Stomach (tissue), 9 donors: ENCODE measurements around the gene CRY2. TPM values are rescaled to one million over a fixed set of nuclear protein-coding genes. Genes with fewer than 3 reads are reported as not detected.

Source experiments
- DNase-seq, 2 donors: peaks; one replicate each; pipeline versions ENCODE4 v3.0.0 to v3.0.0-alpha.2; 2013 to 2019
- H3K27ac ChIP-seq, 5 donors: fragments of 200-600 bp in 4 of 5; sonication (generic) in 4 of 5; one replicate each; pipeline ENCODE4 v1.5.1; 2013 to 2019; ENCODE audit warnings: mild to moderate bottlenecking in 1 of 5, moderate library complexity in 1 of 5
- H3K27me3 ChIP-seq, 3 donors: fragments of 200-600 bp; sonication (generic); one replicate each; pipeline ENCODE4 v1.5.1; 2017 to 2019; ENCODE audit warnings: mixed run types in 1 of 3
- H3K36me3 ChIP-seq, 4 donors: fragments of 200-600 bp; sonication (generic); 1 replicate in 3 of 4; 2 replicates in 1 of 4; pipeline ENCODE4 v1.5.1; 2016 to 2019
- H3K4me1 ChIP-seq, 4 donors: fragments of 200-600 bp; sonication (generic); one replicate each; pipeline ENCODE4 v1.5.1; 2016 to 2019
- H3K4me3 ChIP-seq, 4 donors: fragments of 200-600 bp; sonication (generic) in 3 of 4; one replicate each; pipeline ENCODE4 v1.5.1; 2016 to 2019; ENCODE audit warnings: mild to moderate bottlenecking in 1 of 4
- H3K9me3 ChIP-seq, 4 donors: fragments of 200-600 bp; sonication (generic); one replicate each; pipeline ENCODE4 v1.5.1; 2016 to 2019
- EP300 ChIP-seq: sonication (generic); formaldehyde crosslinking; IDR thresholded peaks from one replicate; pipeline ENCODE4 v1.6.1; 2017; ENCODE audit warnings: antibody characterized with exemption
- POLR2A ChIP-seq, 4 donors: fragments of 450-650 bp; IDR thresholded peaks; one replicate each; pipeline ENCODE4 v1.6.1; 2016; ENCODE audit warnings: antibody characterized with exemption in 4 of 4, control low read depth in 2 of 4, mild to moderate bottlenecking in 1 of 4, moderate library complexity in 1 of 4
- POLR2AphosphoS5 ChIP-seq, 3 donors: sonication (generic); formaldehyde crosslinking; IDR thresholded peaks; one replicate each; pipeline ENCODE4 v1.6.1; 2016; ENCODE audit warnings: antibody characterized with exemption in 3 of 3
- WGBS, 5 donors: extraction: QIAGEN DNeasy Blood & Tissue Kit in 3 of 5; methylation state at CpG; one replicate each; pipeline versions ENCODE4 v1.1.5 to v1.1.7; 2013 to 2018; 5-methylcytosine and 5-hydroxymethylcytosine counted together
- intact Hi-C: fragments of 100-400 bp; cut with DNase I; formaldehyde crosslinking; loops from one replicate; pipeline ENCODE4 v1.15.1; 2023; ENCODE audit warnings: low total_unique reads
- polyA plus RNA-seq, 3 donors: library from polyadenylated mRNA; stranded (reverse); fragments of 200-250 nt; gene quantifications; one replicate each; pipeline ENCODE4 v1.2.3, GENCODE V29; 2013
- total RNA-seq, 5 donors: library from RNA; depleted of rRNA; stranded (reverse); fragments of >200 nt; gene quantifications; one replicate each; pipeline versions ENCODE4 v1.1.0 to v1.2.3, GENCODE V29; 2014 to 2016
- TF ChIP-seq, protein P1 (sequence below), 7 experiments: fragments of 450-650 bp in 4 of 7; fragments of 200-600 bp in 3 of 7; sonication (generic) in 3 of 7; IDR thresholded peaks; one replicate each; pipeline ENCODE4 v1.5.1; 2016 to 2019; ENCODE audit warnings: antibody characterized with exemption in 7 of 7, control low read depth in 2 of 7, mild to moderate bottlenecking in 1 of 7
- donor health status: healthy with polysubstance abuse.
- donor health status: Bipolar disorder and iron deficiency.
- donor health status: healthy.

Gene CRY2
- total and polyA plus RNA-seq, 8 donors = 8.2 to 45.9 (median 27.2) TPM

DNA sequence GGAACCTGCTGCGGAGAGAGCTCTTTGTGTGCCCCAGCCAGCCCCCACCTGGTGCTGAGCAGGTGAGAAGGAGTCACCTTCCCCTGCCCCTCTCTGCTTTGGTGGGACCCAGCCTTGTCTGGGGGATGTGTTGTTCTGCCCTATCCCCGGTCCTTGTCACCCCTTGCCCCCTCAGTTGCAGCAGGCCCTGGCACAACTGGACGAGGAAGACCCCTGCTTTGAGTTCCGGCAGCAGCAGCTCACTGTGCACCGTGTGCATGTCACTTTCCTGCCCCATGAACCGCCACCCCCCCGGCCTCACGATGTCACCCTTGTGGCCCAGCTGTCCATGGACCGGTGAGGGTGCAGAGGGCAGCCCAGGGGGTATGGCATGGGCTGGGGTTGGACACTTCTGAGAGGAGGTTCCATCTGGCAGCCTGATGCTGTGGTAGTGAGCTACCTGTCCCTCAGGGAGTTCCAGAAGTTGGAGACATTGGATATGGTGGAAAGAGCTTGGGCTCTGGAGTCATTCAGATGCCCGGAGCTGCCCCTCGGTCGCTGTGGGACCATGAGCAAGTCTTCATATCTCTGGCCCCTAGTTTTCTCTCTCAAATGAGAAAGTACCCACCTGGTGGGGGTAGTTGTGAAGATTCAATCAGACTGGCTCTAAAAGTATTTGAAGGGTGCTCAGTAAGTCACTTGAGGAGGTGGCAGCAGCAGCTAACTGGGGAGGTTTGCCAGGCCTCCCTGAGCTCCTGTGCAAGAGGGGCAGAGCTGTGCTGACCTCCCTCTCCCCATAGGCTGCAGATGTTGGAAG is 79.5 kb downstream of the CRY2 start:
- intact Hi-C loops = no loop called here
- Histone ChIP-seq H3K4me1 (peaks cover 16 to 42% (median 39%) of the 10 kb centered on the region in 4 donors), H3K4me3 (no peak overlapping the region), H3K27me3 (peaks cover 0 to 38% (median 17%) of the 10 kb centered on the region in 3 donors), H3K9me3 (no peaks in the 10 kb centered on the region), H3K36me3 (peaks cover 0 to 9% (median 8%) of the 10 kb centered on the region in 4 donors), H3K27ac (no peak overlapping the region)
- no peak for DNase-seq
- TF ChIP-seq POLR2AphosphoS5 (IDR thresholded peaks at IDR 0.05) (no peak), POLR2A (IDR thresholded peaks at IDR 0.05) (no peak), EP300 (no peak)
- TF ChIP-seq, protein P1, sequence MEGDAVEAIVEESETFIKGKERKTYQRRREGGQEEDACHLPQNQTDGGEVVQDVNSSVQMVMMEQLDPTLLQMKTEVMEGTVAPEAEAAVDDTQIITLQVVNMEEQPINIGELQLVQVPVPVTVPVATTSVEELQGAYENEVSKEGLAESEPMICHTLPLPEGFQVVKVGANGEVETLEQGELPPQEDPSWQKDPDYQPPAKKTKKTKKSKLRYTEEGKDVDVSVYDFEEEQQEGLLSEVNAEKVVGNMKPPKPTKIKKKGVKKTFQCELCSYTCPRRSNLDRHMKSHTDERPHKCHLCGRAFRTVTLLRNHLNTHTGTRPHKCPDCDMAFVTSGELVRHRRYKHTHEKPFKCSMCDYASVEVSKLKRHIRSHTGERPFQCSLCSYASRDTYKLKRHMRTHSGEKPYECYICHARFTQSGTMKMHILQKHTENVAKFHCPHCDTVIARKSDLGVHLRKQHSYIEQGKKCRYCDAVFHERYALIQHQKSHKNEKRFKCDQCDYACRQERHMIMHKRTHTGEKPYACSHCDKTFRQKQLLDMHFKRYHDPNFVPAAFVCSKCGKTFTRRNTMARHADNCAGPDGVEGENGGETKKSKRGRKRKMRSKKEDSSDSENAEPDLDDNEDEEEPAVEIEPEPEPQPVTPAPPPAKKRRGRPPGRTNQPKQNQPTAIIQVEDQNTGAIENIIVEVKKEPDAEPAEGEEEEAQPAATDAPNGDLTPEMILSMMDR (IDR thresholded peaks at IDR 0.05) = no peak
- WGBS, 5 donors = 82 to 95% (median 93%) methylated on average over 8 to 12 of the region's 12 CpGs

DNA sequence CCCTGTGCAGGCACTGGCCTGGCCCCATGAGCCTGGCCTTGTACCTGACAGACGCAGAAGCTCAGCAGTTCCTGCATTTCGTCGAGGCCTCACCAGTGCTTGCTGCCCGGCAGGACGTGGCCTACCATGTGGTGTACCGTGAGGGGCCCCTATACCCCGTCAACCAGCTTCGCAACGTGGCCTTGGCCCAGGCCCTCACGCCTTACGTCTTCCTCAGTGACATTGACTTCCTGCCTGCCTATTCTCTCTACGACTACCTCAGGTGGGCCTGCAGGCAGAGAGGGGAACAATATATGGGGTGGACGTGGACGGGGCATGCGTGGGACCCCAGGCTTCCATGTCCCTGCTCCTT is 80.0 kb downstream of the CRY2 start:
- TF ChIP-seq, protein P1 (IDR thresholded peaks at IDR 0.05) = no peak
- TF ChIP-seq EP300 (no peak), POLR2A (IDR thresholded peaks at IDR 0.05) (no peak), POLR2AphosphoS5 (IDR thresholded peaks at IDR 0.05) (no peak)
- Histone ChIP-seq H3K4me1 (peaks cover 11 to 37% (median 33%) of the 10 kb centered on the region in 4 donors), H3K9me3 (no peaks in the 10 kb centered on the region), H3K36me3 (peaks cover 0 to 15% (median 13%) of the 10 kb centered on the region in 4 donors), H3K27ac (no peak overlapping the region), H3K4me3 (no peak overlapping the region), H3K27me3 (peaks cover 0 to 32% (median 11%) of the 10 kb centered on the region in 3 donors)
- WGBS, 5 donors = 67 to 77% (median 75%) methylated on average over 9 to 15 of the region's 15 CpGs
- intact Hi-C loops = no loop called here
- no peak for DNase-seq

DNA sequence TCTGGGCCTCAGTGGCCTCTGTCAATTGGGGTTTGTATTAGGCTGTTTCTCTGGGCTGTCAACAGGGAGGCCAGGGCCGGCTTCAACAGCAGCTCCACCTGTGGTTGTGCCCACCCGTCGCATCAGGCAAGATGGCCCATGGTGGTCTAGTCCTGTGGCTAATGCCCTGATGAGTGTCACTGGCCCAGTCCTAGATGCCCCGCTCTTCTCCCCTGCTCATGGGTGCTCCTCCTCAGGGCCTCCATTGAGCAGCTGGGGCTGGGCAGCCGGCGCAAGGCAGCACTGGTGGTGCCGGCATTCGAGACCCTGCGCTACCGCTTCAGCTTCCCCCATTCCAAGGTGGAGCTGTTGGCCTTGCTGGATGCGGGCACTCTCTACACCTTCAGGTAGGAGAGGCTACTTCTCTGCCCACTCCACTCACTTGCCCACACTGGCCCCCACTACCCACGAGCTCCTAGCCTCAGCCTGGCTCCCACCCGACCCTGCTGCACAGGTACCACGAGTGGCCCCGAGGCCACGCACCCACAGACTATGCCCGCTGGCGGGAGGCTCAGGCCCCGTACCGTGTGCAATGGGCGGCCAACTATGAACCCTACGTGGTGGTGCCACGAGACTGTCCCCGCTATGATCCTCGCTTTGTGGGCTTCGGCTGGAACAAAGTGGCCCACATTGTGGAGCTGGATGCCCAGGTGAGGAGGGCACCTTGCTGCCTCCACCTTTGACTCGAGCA is 80.6 kb downstream of the CRY2 start:
- Histone ChIP-seq H3K36me3 (peaks cover 0 to 20% (median 19%) of the 10 kb centered on the region in 4 donors), H3K27me3 (peaks cover 0 to 27% (median 5%) of the 10 kb centered on the region in 3 donors), H3K9me3 (no peaks in the 10 kb centered on the region), H3K4me1 (peaks cover 6 to 32% (median 28%) of the 10 kb centered on the region in 4 donors), H3K4me3 (no peak overlapping the region), H3K27ac (no peak overlapping the region)
- 88 to 94% (median 91%) methylated on average over 18 to 27 of the region's 27 CpGs for WGBS, 5 donors
- intact Hi-C loops = no loop called here
- TF ChIP-seq EP300 (no peak), POLR2A (IDR thresholded peaks at IDR 0.05) (no peak), POLR2AphosphoS5 (IDR thresholded peaks at IDR 0.05) (no peak)
- TF ChIP-seq, protein P1 (IDR thresholded peaks at IDR 0.05) = no peak
- no peak for DNase-seq

DNA sequence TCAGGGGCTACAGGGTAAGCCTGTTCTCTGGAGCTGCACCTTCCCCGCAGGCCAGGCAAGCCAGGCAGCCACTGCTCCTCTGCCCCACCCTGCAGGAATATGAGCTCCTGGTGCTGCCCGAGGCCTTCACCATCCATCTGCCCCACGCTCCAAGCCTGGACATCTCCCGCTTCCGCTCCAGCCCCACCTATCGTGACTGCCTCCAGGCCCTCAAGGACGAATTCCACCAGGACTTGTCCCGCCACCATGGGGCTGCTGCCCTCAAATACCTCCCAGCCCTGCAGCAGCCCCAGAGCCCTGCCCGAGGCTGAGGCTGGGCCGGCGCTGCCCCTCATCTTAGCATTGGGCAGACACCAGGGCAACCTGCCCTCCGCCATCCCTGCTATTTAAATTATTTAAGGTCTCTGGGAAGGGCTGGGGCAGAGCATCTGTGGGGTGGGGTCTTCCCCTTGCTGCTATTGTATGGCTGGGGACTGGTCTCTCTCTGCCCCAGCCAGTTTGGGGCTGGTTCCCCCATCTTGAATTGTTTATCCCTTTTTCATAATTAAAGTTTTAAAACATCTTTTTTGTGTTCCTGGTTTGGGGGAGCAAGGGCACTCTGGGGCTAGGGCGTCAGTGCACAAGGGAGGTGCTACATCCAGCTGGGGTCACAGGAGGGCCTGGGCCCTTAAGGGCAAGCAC is 81.4 kb downstream of the CRY2 start:
- TF ChIP-seq POLR2A (IDR thresholded peaks at IDR 0.05) (no peak), EP300 (no peak), POLR2AphosphoS5 (IDR thresholded peaks at IDR 0.05) (no peak)
- TF ChIP-seq, protein P1 (IDR thresholded peaks at IDR 0.05) = no peak
- intact Hi-C loops = no loop called here
- no peaks in the 10 kb centered on the region for H3K9me3 ChIP-seq
- 77 to 87% (median 83%) methylated on average over 13 of the region's 13 CpGs for whole genome bisulfite sequencing, 5 donors
- H3K4me1 ChIP-seq = peaks cover 0 to 33% (median 28%) of the 10 kb centered on the region in 4 donors
- no peak overlapping the region for H3K27ac ChIP-seq
- H3K27me3 ChIP-seq = peaks cover 0 to 20% (median 0%) of the 10 kb centered on the region in 3 donors
- no peak overlapping the region for H3K4me3 ChIP-seq
- no peak for DNase-seq
- H3K36me3 ChIP-seq = peaks cover 4 to 29% (median 27%) of the 10 kb centered on the region in 4 donors
